PC-9 (cell line): ENCODE data around the gene CRADD. TPM values are rescaled to one million over a fixed set of nuclear protein-coding genes. Genes with fewer than 3 reads are reported as not detected.

Experiments used
- BruUV-seq: library from RNA; stranded (reverse); fragments of 400-500 nt; replicated peaks from 2 replicates; lab custom pipeline; 2021; lab: Mats Ljungman, UMichigan
- CTCF ChIA-PET: fragments of 300-600 bp; sonication (Branson Sonifier 250); formaldehyde crosslinking; loops from one replicate; lab custom pipeline; 2022; ENCODE audit warnings: antibody characterized with exemption; lab: Charles Lee
- POLR2A ChIA-PET: fragments of 300-600 bp; sonication (Branson Sonifier 250); formaldehyde crosslinking; loops from one replicate; lab custom pipeline; 2022; ENCODE audit warnings: antibody characterized with exemption; ENCODE audit not compliant: unreplicated experiment; lab: Charles Lee
- DNase-seq, 2 experiments: peaks; one replicate each; pipeline versions ENCODE4 v3.0.0 to v3.0.0-alpha.2; 2015 to 2022; ENCODE audit warnings: mixed read lengths in 1 of 2
- H2AFZ ChIP-seq: fragments of 200-600 bp; sonication (generic); 2 replicates; pipeline ENCODE4 v1.8.1; 2017; ENCODE audit warnings: antibody characterized with exemption
- H3F3A ChIP-seq: fragments of 200-600 bp; sonication (generic); 2 replicates; pipeline ENCODE4 v1.8.1; 2017; ENCODE audit warnings: antibody characterized with exemption, mild to moderate bottlenecking, low read depth; ENCODE audit not compliant: insufficient read depth
- H3K27ac ChIP-seq: fragments of 200-600 bp; sonication (generic); 2 replicates; pipeline ENCODE4 v1.6.1; 2016; ENCODE audit warnings: mixed run types
- H3K27me3 ChIP-seq: fragments of 200-600 bp; sonication (generic); 2 replicates; pipeline ENCODE4 v1.6.1; 2016; ENCODE audit warnings: low read depth, mixed run types; ENCODE audit not compliant: insufficient read depth
- H3K36me3 ChIP-seq: fragments of 200-600 bp; sonication (generic); 2 replicates; pipeline ENCODE4 v1.6.1; 2016; ENCODE audit warnings: low read depth, mixed run types
- H3K4me1 ChIP-seq: fragments of 200-600 bp; sonication (generic); replicated peaks from 2 replicates; pipeline ENCODE4 v1.6.1; 2016; ENCODE audit warnings: mixed run types; ENCODE audit not compliant: insufficient read depth
- H3K4me2 ChIP-seq: fragments of 200-600 bp; sonication (generic); 2 replicates; pipeline ENCODE4 v1.6.1; 2017; ENCODE audit warnings: mixed run types
- H3K4me3 ChIP-seq: fragments of 200-600 bp; sonication (generic); 2 replicates; pipeline ENCODE4 v1.6.1; 2016; ENCODE audit warnings: mixed run types
- H3K79me2 ChIP-seq: fragments of 200-600 bp; sonication (generic); 2 replicates; pipeline ENCODE4 v1.6.1; 2017; ENCODE audit warnings: low read depth, mixed run types
- H3K9me2 ChIP-seq: fragments of 200-600 bp; sonication (generic); 2 replicates; pipeline ENCODE4 v1.8.1; 2017; ENCODE audit warnings: mild to moderate bottlenecking; ENCODE audit not compliant: insufficient read depth
- H3K9me3 ChIP-seq: fragments of 200-600 bp; sonication (generic); 2 replicates; pipeline ENCODE4 v1.8.1; 2016; ENCODE audit warnings: low read depth; ENCODE audit not compliant: insufficient read depth
- H4K20me1 ChIP-seq: fragments of 200-600 bp; sonication (generic); 2 replicates; pipeline ENCODE4 v1.8.1; 2017; ENCODE audit not compliant: insufficient read depth
- CTCF ChIP-seq: fragments of 200-600 bp; sonication (generic); conservative IDR thresholded peaks from 2 replicates; pipeline ENCODE4 v1.6.1; 2017; ENCODE audit warnings: mixed run types, antibody characterized with exemption, mild to moderate bottlenecking, moderate library complexity
- EZH2 ChIP-seq: fragments of 200-600 bp; sonication (generic); IDR thresholded peaks from 2 replicates; pipeline ENCODE4 v1.8.0; 2017; ENCODE audit warnings: antibody characterized with exemption, low read depth
- intact Hi-C: fragments of 100-400 bp; cut with micrococcal nuclease; formaldehyde crosslinking; loops from one replicate; pipeline ENCODE4 v1.10.0; 2022; ENCODE audit not compliant: unreplicated experiment
- total RNA-seq: library from RNA; stranded (reverse); gene quantifications from 2 replicates; pipeline ENCODE4 v1.2.3, GENCODE V29; 2021

CRADD gene
- total RNA-seq, 1 experiment from 2014 or later: 7.6 TPM

DNA sequence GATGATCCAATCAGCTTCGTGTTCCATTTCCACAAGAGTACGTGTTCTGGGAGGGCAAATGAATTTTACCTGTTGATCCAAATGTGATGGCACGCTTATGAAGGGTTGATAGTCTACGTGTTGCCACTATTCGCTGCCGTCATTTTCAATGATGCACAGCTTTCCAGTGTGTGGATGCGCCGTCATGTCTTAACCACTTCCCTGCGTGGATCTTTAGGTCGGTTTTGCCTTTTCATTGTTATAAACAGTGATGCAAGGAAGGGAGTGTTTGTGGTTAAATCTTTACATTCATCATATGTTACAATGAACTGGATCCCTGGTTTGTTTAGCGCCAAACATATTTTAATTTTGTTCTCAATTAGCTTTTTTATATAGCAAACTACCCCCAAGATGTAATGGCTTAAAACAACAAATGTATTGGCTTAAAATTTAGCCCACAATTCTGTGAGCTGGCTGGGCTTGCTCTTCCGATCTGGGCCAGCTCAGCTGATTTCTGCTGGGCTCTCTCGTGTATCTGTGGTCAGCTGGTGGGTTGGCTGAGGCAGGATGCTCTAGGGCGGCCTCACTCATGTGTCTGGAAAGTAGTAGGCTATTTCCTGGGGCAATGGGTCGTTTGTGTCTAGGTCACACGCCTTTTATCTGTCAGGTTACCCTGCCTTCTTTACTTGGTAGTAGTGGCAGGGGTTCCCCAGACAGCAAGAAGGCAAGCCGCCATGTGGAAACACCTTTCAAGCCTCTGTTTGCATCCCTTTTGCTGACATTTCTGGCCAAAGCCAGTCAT is 176.7 kb downstream of the CRADD start:
- ChIA-PET CTCF (no interaction called here), POLR2A (no interaction called here)
- Histone ChIP-seq H3K79me2 (no peaks in the 10 kb centered on the region), H3K9me3 (no peaks in the 10 kb centered on the region), H2AFZ (no peak overlapping the region), H3K27ac (no peak overlapping the region), H3K36me3 (no peaks in the 10 kb centered on the region), H3K4me2 (no peak overlapping the region), H3K4me1 (no peaks in the 10 kb centered on the region), H3K4me3 (no peak overlapping the region), H4K20me1 (no peaks in the 10 kb centered on the region), H3K27me3 (no peaks in the 10 kb centered on the region), H3F3A (no peaks in the 10 kb centered on the region), H3K9me2 (no peaks in the 10 kb centered on the region)
- TF ChIP-seq CTCF: no peak
- TF ChIP-seq EZH2: no peak
- intact Hi-C loops: no loop called here
- BruUV-seq: no TSS peak
- DNase-seq: no peak

- no peak for DNase-seq
- H3K4me1 ChIP-seq: no peaks in the 10 kb centered on the region
- H3K4me2 ChIP-seq: no peak overlapping the region
- ChIA-PET CTCF (no interaction called here), POLR2A (interaction anchor here (0.6 kb wide), 1 partner anchor 78 kb away, joined by 3 read pairs; no protein-coding TSS in a partner anchor)
- BruUV-seq: no TSS peak
- H3K9me2 ChIP-seq: no peaks in the 10 kb centered on the region
- H3K27ac ChIP-seq: no peak overlapping the region
- H3K36me3 ChIP-seq: no peaks in the 10 kb centered on the region
- H3K9me3 ChIP-seq: no peaks in the 10 kb centered on the region
- H4K20me1 ChIP-seq: no peaks in the 10 kb centered on the region
- intact Hi-C loops: no loop called here
- H3K4me3 ChIP-seq: no peak overlapping the region
- H3K79me2 ChIP-seq: no peaks in the 10 kb centered on the region
- no peaks in the 10 kb centered on the region for H3K27me3 ChIP-seq
- no peaks in the 10 kb centered on the region for H3F3A ChIP-seq
- TF ChIP-seq CTCF (no peak), EZH2 (no peak)
- no peak overlapping the region for H2AFZ ChIP-seq
Observed at GRCh38 chr12:93855261-93855660, 178.1 kb downstream of the CRADD start.

GRCh38 chr12:93856611-93857010 is 179.4 kb downstream of the CRADD start:
- Histone ChIP-seq H4K20me1 (no peaks in the 10 kb centered on the region), H2AFZ (no peak overlapping the region), H3K4me2 (no peak overlapping the region), H3K27ac (no peak overlapping the region), H3K9me2 (no peaks in the 10 kb centered on the region), H3K9me3 (no peaks in the 10 kb centered on the region), H3K4me3 (no peak overlapping the region), H3F3A (no peaks in the 10 kb centered on the region), H3K79me2 (no peaks in the 10 kb centered on the region), H3K4me1 (no peaks in the 10 kb centered on the region), H3K36me3 (no peaks in the 10 kb centered on the region), H3K27me3 (no peaks in the 10 kb centered on the region)
- CTCF ChIA-PET: no interaction called here
- POLR2A ChIA-PET: no interaction called here
- intact Hi-C loops: no loop called here
- DNase-seq: no peak
- BruUV-seq: no TSS peak
- no peak for TF ChIP-seq CTCF
- TF ChIP-seq EZH2: no peak
